Activated naive CD4-positive, alpha-beta T cell treated with anti-CD3 and anti-CD28 coated beads, Interleukin-2, amount 10 ng/mL, durations not matched to agents 7 days and 5 days (primary cell): ENCODE data around the gene SCAPER.
"Not testable (repeated sequence)": the region's sequence is repeated elsewhere in the genome, so short reads cannot be mapped to it uniquely, and the experiment has no call there.

ENCODE experiments used
- CTCF ChIA-PET: fragments of 350-600 bp; sonication (Branson Sonifier 250); formaldehyde crosslinking; loops from one replicate; lab custom pipeline; 2021; ENCODE audit warnings: antibody characterized with exemption; lab: Charles Lee
- DNase-seq: peaks from one replicate; pipeline ENCODE4 v3.0.0-alpha.2; 2020
- H3K27ac Mint-ChIP-seq: one replicate; pipeline ENCODE4 v1.8.0; 2021; ENCODE audit warnings: mild to moderate bottlenecking, moderate library complexity, mixed read lengths
- H3K27me3 Mint-ChIP-seq: one replicate; pipeline ENCODE4 v1.8.0; 2021; ENCODE audit warnings: mild to moderate bottlenecking, mixed read lengths
- H3K36me3 Mint-ChIP-seq: one replicate; pipeline ENCODE4 v1.8.0; 2021; ENCODE audit warnings: mixed read lengths
- H3K4me1 Mint-ChIP-seq: one replicate; pipeline ENCODE4 v1.8.0; 2021; ENCODE audit warnings: mixed read lengths
- H3K4me3 Mint-ChIP-seq: one replicate; pipeline ENCODE4 v1.8.0; 2021; ENCODE audit warnings: mild to moderate bottlenecking, moderate library complexity, mixed read lengths
- H3K9me3 Mint-ChIP-seq: one replicate; pipeline ENCODE4 v1.8.0; 2021; ENCODE audit warnings: mixed read lengths

Gene SCAPER

GRCh38 chr15:76565366-76565765, 339.8 kb downstream of the SCAPER start:
- no peaks in the 10 kb centered on the region for H3K4me1 Mint-ChIP-seq
- CTCF ChIA-PET: no interaction called here
- H3K4me3 Mint-ChIP-seq: no peak overlapping the region
- no peak overlapping the region for H3K27ac Mint-ChIP-seq
- peaks cover 6% of the 10 kb centered on the region for H3K9me3 Mint-ChIP-seq
- no peaks in the 10 kb centered on the region for H3K27me3 Mint-ChIP-seq
- peaks cover 4% of the 10 kb centered on the region for H3K36me3 Mint-ChIP-seq
- no peak for DNase-seq

GRCh38 chr15:76555247-76555646, 349.9 kb downstream of the SCAPER start:
- peaks cover 16% of the 10 kb centered on the region for H3K4me1 Mint-ChIP-seq
- CTCF ChIA-PET: no interaction called here
- no peak overlapping the region for H3K4me3 Mint-ChIP-seq
- no peaks in the 10 kb centered on the region for H3K27me3 Mint-ChIP-seq
- DNase-seq: no peak
- no peaks in the 10 kb centered on the region for H3K36me3 Mint-ChIP-seq
- H3K9me3 Mint-ChIP-seq: peaks cover 8% of the 10 kb centered on the region
- H3K27ac Mint-ChIP-seq: no peak overlapping the region

GRCh38 chr15:76553564-76553963, 351.6 kb downstream of the SCAPER start:
- Mint-ChIP-seq H3K9me3 (peaks cover 12% of the 10 kb centered on the region), H3K27ac (peak overlapping the region; percentile 6), H3K4me3 (no peak overlapping the region), H3K27me3 (no peaks in the 10 kb centered on the region), H3K36me3 (no peaks in the 10 kb centered on the region), H3K4me1 (peaks cover 16% of the 10 kb centered on the region)
- DNase-seq: no peak
- CTCF ChIA-PET: no interaction called here

GRCh38 chr15:76553102-76553501, 352.0 kb downstream of the SCAPER start:
- CTCF ChIA-PET: no interaction called here
- no peak overlapping the region for H3K27ac Mint-ChIP-seq
- peaks cover 16% of the 10 kb centered on the region for H3K4me1 Mint-ChIP-seq
- no peak for DNase-seq
- no peaks in the 10 kb centered on the region for H3K36me3 Mint-ChIP-seq
- H3K9me3 Mint-ChIP-seq: peaks cover 12% of the 10 kb centered on the region
- no peaks in the 10 kb centered on the region for H3K27me3 Mint-ChIP-seq
- no peak overlapping the region for H3K4me3 Mint-ChIP-seq

- CTCF ChIA-PET: no interaction called here
- Mint-ChIP-seq H3K4me1 (no peaks in the 10 kb centered on the region), H3K9me3 (peaks cover 8% of the 10 kb centered on the region), H3K27me3 (no peaks in the 10 kb centered on the region), H3K36me3 (no peaks in the 10 kb centered on the region), H3K4me3 (no peak overlapping the region), H3K27ac (no peak overlapping the region)
- no peak for DNase-seq
Observed at GRCh38 chr15:76546805-76547204, 358.3 kb downstream of the SCAPER start.

GRCh38 chr15:76533995-76534394, 371.1 kb downstream of the SCAPER start:
- no peak overlapping the region for H3K27ac Mint-ChIP-seq
- no peak overlapping the region for H3K4me3 Mint-ChIP-seq
- DNase-seq: no peak
- no peaks in the 10 kb centered on the region for H3K4me1 Mint-ChIP-seq
- H3K27me3 Mint-ChIP-seq: no peaks in the 10 kb centered on the region
- H3K36me3 Mint-ChIP-seq: no peaks in the 10 kb centered on the region
- H3K9me3 Mint-ChIP-seq: peaks cover 2% of the 10 kb centered on the region
- CTCF ChIA-PET: no interaction called here

GRCh38 chr15:76533060-76533820, 371.9 kb downstream of the SCAPER start:
- CTCF ChIA-PET: no interaction called here

GRCh38 chr15:76529911-76530310, 375.2 kb downstream of the SCAPER start:
- H3K9me3 Mint-ChIP-seq: no peaks in the 10 kb centered on the region
- H3K4me1 Mint-ChIP-seq: no peaks in the 10 kb centered on the region
- H3K4me3 Mint-ChIP-seq: no peak overlapping the region
- no peak overlapping the region for H3K27ac Mint-ChIP-seq
- no peak for DNase-seq
- no peaks in the 10 kb centered on the region for H3K27me3 Mint-ChIP-seq
- CTCF ChIA-PET: no interaction called here
- H3K36me3 Mint-ChIP-seq: no peaks in the 10 kb centered on the region

More at GRCh38 chr15:76533060-76533820, 371.9 kb downstream of the SCAPER start:
- Mint-ChIP-seq H3K36me3 (no peaks in the 10 kb centered on the region), H3K27me3 (no peaks in the 10 kb centered on the region), H3K9me3 (no peaks in the 10 kb centered on the region), H3K4me1 (no peaks in the 10 kb centered on the region), H3K27ac (no peak overlapping the region), H3K4me3 (no peak overlapping the region)
- DNase-seq: no peak

GRCh38 chr15:76526111-76526510, 379.0 kb downstream of the SCAPER start:
- no peaks in the 10 kb centered on the region for H3K4me1 Mint-ChIP-seq
- DNase-seq: no peak
- no peaks in the 10 kb centered on the region for H3K9me3 Mint-ChIP-seq
- no peak overlapping the region for H3K4me3 Mint-ChIP-seq
- CTCF ChIA-PET: no interaction called here
- H3K27me3 Mint-ChIP-seq: no peaks in the 10 kb centered on the region
- H3K36me3 Mint-ChIP-seq: no peaks in the 10 kb centered on the region
- no peak overlapping the region for H3K27ac Mint-ChIP-seq

GRCh38 chr15:76517910-76518309, 387.2 kb downstream of the SCAPER start:
- no peaks in the 10 kb centered on the region for H3K36me3 Mint-ChIP-seq
- H3K27ac Mint-ChIP-seq: no peak overlapping the region
- no peak overlapping the region for H3K4me3 Mint-ChIP-seq
- DNase-seq: no peak
- no peaks in the 10 kb centered on the region for H3K4me1 Mint-ChIP-seq
- CTCF ChIA-PET: no interaction called here
- no peaks in the 10 kb centered on the region for H3K27me3 Mint-ChIP-seq
- H3K9me3 Mint-ChIP-seq: no peaks in the 10 kb centered on the region

- H3K27ac Mint-ChIP-seq: no peak overlapping the region
- H3K4me3 Mint-ChIP-seq: no peak overlapping the region
- H3K9me3 Mint-ChIP-seq: no peaks in the 10 kb centered on the region
- no peaks in the 10 kb centered on the region for H3K36me3 Mint-ChIP-seq
- DNase-seq: no peak
- H3K4me1 Mint-ChIP-seq: no peaks in the 10 kb centered on the region
- H3K27me3 Mint-ChIP-seq: no peaks in the 10 kb centered on the region
- CTCF ChIA-PET: no interaction called here
Observed at GRCh38 chr15:76514282-76514681, 390.9 kb downstream of the SCAPER start.

GRCh38 chr15:76512971-76513370, 392.2 kb downstream of the SCAPER start:
- no peak overlapping the region for H3K4me3 Mint-ChIP-seq
- no peaks in the 10 kb centered on the region for H3K4me1 Mint-ChIP-seq
- H3K27ac Mint-ChIP-seq: no peak overlapping the region
- H3K9me3 Mint-ChIP-seq: no peaks in the 10 kb centered on the region
- CTCF ChIA-PET: no interaction called here
- no peaks in the 10 kb centered on the region for H3K36me3 Mint-ChIP-seq
- DNase-seq: no peak
- H3K27me3 Mint-ChIP-seq: no peaks in the 10 kb centered on the region

- H3K4me1 Mint-ChIP-seq, H3K36me3 Mint-ChIP-seq, H3K9me3 Mint-ChIP-seq, DNase-seq, H3K4me3 Mint-ChIP-seq, H3K27me3 Mint-ChIP-seq, H3K27ac Mint-ChIP-seq, CTCF ChIA-PET: not testable (repeated sequence)
Observed at GRCh38 chr15:76510663-76511062, 394.5 kb downstream of the SCAPER start.

- DNase-seq: no peak
- Mint-ChIP-seq H3K27me3 (no peaks in the 10 kb centered on the region), H3K9me3 (no peaks in the 10 kb centered on the region), H3K27ac (no peak overlapping the region), H3K4me1 (no peaks in the 10 kb centered on the region), H3K4me3 (no peak overlapping the region), H3K36me3 (peaks cover 1% of the 10 kb centered on the region)
- CTCF ChIA-PET: no interaction called here
Observed at GRCh38 chr15:76503804-76504203, 401.3 kb downstream of the SCAPER start.

- H3K4me1 Mint-ChIP-seq: no peaks in the 10 kb centered on the region
- CTCF ChIA-PET: no interaction called here
- no peaks in the 10 kb centered on the region for H3K27me3 Mint-ChIP-seq
- no peak overlapping the region for H3K4me3 Mint-ChIP-seq
- H3K36me3 Mint-ChIP-seq: peaks cover 1% of the 10 kb centered on the region
- no peak for DNase-seq
- no peaks in the 10 kb centered on the region for H3K9me3 Mint-ChIP-seq
- H3K27ac Mint-ChIP-seq: no peak overlapping the region
Observed at GRCh38 chr15:76503121-76503520, 402.0 kb downstream of the SCAPER start.
